ENCODE data around the gene ARRB1.
"Not testable (repeated sequence)": the region's sequence is repeated elsewhere in the genome, so short reads cannot be mapped to it uniquely, and the experiment has no call there.

ARRB1 gene

GRCh38 chr11:75320046-75320618, 31.3 kb downstream of the ARRB1 start:
- no peak for DNase-seq

- no peak for DNase-seq
Measured at GRCh38 chr11:75319035-75319877, 32.2 kb downstream of the ARRB1 start.

DNA sequence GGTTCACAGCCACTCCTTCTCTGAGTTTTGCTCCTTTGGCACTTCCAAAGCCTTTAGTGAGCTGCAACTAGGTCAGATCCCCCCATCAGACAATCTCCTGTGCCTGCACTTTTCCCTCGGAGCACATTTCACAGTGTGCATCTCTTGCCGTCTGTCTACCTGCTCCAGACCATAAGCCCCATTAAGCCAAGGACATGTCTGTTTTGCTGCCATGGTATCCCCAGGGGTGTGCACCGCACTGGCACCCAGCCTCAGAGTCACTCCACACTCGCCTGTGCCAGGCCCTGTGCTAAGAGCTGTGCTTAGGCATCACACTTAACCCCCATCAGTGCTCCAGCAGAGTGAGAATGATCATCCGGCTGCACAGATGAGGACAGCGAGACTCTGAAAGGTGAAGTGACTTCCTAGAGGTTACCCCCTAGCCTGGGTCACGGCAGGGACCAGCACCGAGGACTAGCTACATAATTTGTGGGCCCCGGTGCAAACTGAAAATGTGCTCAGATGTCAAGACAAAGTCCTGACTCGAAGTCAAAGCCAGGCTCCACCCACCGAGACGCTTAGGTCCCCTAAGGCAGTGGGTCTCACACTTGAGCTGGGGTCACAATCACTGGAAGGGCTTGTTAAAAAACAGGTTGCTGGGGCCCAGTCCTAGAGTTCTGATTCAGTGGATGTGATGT, 33.9 kb downstream of the ARRB1 start:
- DNase-seq: no peak

DNA sequence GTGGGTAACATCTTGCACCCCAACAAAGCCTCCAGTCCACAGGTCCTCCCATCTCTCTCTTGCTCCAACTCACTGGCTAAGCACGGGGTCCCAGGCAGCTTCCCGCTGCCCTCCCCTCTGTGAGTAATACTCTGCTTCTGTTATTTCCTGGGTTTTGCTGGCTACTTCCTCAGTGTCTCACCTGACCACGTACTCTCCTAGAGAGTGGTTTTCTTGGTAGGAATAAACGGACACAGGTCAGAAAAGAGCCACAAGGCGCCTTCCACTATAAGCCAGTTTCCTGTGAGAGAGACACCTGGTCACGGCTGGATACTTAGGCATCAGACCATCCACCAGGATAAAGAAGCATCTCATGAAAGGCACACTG, 36.0 kb downstream of the ARRB1 start:
- no peak for DNase-seq

DNA sequence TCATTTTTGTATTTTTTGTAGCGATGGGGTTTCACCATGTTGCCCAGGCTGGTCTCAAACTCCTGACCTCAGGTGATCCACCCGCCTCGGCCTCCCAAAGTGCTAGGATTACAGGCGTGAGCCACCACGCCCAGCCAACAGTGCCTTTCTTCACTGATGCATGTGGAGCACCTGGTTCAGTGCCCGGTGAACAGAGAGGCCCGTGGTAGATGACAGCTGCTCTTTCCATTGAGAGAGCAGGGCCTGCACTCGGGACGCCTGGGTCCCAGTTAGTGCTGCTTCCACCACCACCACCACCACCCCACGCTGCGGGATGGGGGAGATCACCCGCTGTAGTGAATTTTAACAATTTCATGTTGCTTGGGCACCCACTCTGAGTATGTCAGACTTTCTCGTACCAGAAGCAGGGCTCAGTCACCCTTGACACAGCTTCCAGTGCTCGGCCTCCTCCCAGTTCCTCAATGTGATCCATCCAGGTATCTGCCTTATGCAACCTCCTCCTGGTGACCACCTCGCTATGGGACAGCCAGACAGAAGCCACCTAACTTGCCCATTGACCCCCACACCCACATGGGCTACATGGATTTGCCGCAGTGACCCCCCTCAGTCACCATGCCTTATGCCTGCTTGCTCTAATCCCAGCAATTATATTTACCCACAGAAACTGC, 36.6 kb downstream of the ARRB1 start:
- no peak for DNase-seq

DNA sequence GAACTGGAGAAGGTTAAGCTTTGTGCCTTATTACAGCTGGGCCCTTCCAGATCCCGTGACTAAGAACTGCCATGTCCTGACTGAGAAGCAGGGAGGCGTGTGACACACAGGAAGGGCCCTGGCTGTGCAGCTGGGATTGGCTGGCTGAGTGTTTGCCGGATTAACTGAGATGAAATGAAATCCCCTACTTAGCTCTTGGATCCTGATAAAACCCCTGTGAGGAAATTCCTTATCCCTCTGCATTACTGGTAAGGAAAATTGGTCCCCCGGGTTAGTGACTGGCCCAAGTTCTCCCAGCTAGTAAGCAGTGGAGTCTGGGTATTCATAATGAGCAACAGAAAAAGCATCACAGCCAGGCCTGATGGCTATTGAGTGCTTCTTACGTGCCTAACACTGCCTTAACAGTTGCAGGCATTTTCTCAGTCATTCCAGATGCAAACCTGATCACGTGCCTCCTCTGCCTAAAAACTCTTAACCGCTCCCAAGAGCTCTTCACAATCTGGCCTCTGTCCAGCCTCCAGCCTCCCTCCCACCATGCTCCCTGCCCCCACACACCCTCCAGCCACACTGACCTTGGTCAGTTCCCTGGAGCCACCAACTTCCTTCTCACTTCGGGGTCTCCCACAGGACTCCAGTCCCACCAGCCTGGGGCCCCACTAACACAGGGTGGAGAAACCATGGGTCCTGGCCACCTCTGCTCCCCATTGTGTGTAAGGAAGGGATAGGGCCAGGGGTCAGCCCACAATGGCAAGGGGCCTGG, 37.8 kb downstream of the ARRB1 start:
- DNase-seq: no peak

GRCh38 chr11:75312346-75312745, 39.1 kb downstream of the ARRB1 start:
- no peak for DNase-seq

DNA sequence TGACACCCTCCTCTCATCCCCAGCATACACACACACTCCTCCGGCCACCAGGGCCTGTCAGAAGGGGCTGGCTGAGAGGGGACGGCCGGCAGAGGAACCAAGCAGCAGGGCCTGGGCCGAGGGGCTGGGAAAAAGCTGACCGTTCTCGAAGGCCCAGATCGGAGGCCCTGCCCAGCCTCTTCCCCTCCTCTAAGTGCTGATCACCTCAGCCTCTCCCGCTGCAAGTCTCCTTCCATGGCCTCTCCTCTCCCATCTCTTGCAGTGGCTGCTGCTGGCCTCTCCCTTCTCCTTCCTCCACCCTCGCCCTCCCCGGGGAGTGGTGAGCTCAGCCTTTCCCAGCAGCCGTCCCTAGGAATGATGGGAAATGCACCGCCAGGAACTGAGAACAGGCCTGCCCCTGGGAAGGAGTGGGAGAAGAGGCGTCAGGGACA, 39.6 kb downstream of the ARRB1 start:
- DNase-seq: no peak

- DNase-seq: no peak
Measured at GRCh38 chr11:75308986-75309385, 42.5 kb downstream of the ARRB1 start.

DNA sequence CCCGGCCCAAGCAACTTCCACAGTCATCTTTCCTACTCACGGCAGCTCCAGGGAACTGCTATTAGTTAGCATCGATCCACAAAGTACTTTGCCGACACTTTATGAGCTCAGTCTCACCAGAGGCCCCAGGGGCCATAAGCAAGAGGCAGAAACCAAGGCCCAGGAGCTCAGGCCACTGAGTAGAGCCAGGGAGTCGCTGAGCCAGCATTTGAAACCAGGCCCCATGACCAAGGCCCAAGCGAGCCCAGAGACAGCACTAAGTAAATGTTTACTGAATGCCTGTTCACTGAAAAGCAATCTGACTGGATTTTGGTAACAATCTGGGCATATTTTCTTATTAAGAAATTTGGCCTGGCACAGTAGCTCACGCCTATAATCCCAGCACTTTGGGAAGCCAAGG, 43.3 kb downstream of the ARRB1 start:
- no peak for DNase-seq

- DNase-seq: no peak
Measured at GRCh38 chr11:75307058-75307457, 44.4 kb downstream of the ARRB1 start.

- no peak for DNase-seq
Measured at GRCh38 chr11:75306529-75306928, 44.9 kb downstream of the ARRB1 start.

DNA sequence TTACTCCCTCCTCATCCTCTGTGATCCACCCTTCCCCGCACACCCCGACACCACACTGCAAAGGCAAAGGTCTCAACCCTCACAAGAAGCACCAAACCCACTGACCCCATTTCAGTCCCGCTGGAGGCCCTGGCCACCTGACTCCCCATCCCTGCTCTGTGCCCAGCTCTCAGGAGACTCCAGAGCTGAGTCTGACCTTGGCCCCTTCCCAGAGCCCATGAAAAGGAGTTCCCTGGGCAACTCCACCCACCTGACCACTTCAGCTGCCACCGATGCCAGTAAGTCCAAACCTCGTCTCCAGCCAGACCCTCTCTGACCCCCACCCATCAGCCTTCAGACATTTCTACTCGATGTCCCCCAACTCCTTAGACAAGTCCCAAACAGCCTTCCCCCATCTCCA, 45.5 kb downstream of the ARRB1 start:
- DNase-seq: no peak

DNA sequence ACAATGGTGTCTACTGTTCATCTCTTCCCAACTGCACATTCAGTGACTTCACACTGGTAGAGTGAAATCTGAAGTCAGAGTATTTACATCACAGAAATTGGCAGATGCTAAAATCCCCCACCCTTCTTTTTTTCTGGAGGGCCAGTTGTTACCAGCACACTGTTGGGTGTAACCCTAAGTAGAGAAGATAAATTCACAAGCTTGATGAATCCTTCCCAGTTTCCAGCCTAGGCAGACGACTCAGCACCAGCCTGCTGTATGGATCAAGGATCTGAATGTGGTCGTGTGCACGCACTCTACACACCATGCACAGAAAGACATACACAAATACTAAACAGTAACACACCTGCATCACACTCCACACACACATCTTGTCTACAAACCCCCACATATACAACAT, 46.0 kb downstream of the ARRB1 start:
- DNase-seq: no peak

DNA sequence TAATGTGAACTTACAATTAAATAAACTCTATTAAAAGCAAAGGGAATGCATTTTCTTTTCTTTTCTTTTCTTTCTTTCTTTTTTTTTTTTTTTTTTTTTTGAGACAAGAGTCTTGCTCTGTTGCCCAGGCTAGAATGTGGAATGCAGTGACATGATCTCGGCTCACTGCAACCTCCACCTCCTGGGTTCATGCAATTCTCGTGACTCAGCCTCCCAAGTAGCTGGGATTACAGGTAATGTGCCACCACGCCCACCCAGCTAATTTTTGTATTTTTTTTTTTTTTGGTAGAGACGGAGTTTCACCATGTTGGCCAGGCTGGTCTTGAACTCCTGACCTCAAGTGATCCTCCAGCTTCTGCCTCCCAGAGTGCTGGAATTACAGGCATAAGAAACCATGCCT, 46.5 kb downstream of the ARRB1 start:
- DNase-seq: not testable (repeated sequence)

DNA sequence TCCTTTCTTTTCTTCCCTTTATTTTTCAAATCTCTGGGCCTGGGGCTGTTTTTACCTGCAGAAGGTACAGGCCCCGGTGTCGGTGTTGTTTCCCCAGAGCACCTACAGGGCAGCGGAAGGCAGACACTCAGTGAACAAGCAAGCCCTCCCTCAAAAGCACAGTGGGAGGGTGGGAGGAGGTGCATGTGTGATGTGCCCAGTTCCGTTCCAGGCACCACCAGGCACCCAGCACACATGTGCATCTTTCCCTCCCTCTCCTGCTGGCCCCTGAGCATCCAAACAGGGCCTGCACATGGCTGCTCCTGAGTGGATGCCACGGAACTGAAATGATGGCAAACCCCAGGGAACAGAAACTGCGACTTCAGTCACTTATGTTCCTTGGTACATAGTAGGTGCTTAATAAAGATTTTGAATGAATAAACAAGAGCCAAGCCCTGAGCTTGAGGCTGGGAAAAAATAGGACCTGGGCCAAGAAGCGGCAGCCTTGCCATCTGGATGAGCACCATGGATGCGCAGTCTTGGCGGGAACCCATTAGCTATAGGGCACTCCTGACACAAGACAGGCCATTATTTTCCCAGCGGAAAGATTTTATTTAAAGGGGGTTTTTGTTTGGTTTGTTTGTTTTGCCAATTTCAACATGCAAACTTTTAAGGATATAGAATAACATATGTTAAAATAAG, 47.8 kb downstream of the ARRB1 start:
- no peak for DNase-seq

GRCh38 chr11:75302371-75302770, 49.1 kb downstream of the ARRB1 start:
- no peak for DNase-seq

DNA sequence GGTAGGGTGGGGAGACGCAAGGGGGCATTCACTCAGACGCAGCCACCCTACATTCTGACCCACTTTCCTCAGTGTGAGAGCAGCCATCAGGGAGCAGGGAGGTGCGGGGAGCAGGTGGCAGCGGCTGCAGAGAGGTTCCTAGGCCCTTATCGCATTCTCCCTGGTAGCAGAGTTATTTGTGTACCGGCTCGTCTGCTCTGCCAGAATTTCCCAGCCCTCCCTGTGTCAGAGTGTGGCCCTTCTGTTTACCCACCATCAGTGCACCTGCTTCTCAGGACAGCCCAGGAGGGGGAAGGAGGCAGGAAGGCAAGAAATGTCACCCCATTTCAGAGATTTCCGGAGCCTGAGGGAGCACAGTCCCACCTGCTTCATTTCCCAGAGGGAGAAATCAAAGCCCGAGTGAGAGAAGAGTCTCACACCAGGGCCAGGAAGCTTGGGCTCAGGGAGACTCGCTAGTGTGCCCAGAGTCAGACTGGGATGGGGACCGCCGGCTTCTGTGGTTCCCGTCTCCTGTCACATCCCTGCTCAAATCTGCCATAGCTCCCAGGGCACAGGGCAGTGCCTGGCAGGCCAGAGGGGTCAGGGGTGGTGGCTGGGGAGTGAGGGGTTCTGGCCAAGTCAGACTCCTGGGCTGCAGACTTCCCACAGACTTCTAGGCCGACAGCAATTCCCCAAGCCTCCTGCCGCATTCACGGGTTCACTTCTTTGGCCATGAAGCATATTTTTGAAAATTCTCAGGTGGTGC, 49.7 kb downstream of the ARRB1 start:
- no peak for DNase-seq

GRCh38 chr11:75301131-75301530, 50.3 kb downstream of the ARRB1 start:
- no peak for DNase-seq

DNA sequence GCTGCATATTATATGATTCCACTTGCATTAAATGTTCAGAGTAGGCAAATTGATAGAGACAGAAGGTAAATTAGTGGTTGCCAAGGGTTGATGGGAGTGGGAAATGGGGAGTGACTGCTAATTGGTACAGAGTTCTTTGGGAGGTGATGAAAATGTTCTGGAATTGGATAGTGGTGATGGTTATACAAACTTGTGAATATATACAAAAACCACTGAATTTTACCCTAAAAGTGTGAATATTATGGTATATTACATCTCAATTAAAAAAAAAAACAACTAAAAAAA, 52.5 kb downstream of the ARRB1 start:
- no peak for DNase-seq

DNA sequence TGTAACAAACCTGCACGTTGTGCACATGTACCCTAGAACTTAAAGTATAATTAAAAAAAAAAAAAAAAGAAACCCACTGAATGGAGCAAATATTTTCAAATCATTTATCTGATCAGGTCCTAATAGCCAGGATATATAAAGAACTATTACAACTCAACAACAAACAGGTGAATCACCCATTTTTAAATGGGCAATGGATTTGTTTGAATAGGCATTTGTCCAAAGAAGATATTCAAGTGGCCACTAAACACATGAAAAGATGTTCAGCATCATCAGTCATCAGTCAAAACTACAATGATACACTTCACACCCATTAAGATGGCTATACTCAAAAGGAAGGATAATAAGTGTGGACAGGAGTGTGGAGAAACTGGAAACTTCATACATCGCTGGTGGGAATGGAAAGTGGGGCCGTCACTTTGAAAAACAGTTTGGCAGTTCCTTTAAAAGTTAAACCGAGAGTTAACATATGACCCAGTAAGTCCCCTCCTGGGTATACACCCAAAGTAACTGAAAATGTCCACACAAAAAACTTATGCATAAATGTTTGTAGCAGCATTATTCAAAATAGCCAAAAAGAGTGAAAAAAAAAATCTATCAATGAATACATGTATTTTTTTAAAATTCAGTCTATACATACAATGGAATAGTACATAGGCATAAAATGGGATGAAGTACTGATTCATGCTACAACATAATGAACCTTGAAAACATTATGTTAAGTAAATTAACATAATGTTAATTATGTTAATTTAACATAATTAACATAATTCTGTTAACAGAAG, 53.1 kb downstream of the ARRB1 start:
- no peak for DNase-seq

Measured in T1000 (cell line).